Stimulated activated CD4-positive, alpha-beta T cell treated with anti-CD3 and anti-CD28 coated beads, Interleukin-12 subunit alpha, Interleukin-12 subunit beta, amount 100 ng/mL, for 4 hours (primary cell): ENCODE results near the gene THOC6.
"Not testable (repeated sequence)": the region's sequence is repeated elsewhere in the genome, so short reads cannot be mapped to it uniquely, and the experiment has no call there.

Experiments
- DNase-seq: peaks from one replicate; pipeline ENCODE4 v3.0.0-alpha.2; 2020

THOC6 gene

GRCh38 chr16:3035289-3035971 is 11.6 kb downstream of the THOC6 start:
- no peak for DNase-seq

DNA sequence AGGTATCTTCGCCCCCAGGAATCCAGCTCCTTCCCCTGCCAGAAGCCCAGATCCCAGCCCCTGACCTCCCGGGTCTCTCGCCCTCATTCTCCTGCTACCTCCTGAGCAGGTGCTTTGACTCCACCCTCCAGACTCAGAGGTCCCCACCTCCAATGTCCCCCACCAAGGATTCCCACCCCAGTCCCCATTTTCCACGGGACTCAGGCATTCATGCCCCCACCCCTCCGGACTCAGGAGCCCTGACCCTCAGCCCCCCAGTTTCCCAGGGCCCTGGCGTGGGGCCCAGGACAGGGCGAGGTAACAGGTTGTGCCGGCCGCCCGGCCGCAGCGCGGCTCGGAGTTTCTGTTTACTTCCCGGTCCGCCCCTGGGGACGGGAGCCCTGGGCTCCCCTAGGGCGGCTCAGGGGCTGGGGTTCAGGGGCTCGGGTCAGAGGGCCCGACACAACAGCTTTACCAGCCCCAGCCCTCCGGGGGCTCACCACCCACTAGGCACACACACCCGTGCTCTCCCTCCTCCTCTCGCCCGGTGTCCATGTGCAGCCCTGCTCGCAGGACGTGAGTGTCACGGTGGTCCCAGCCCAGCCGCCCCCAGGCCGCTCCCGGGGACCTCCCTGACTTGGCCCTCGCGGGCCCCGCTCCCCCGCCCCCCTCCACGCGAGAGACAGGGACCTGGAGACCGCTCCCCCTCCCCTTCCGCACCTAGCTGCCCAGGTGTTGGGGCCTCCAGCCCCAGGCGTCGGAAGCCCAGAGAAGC is 12.3 kb downstream of the THOC6 start:
- DNase-seq = no peak

DNA sequence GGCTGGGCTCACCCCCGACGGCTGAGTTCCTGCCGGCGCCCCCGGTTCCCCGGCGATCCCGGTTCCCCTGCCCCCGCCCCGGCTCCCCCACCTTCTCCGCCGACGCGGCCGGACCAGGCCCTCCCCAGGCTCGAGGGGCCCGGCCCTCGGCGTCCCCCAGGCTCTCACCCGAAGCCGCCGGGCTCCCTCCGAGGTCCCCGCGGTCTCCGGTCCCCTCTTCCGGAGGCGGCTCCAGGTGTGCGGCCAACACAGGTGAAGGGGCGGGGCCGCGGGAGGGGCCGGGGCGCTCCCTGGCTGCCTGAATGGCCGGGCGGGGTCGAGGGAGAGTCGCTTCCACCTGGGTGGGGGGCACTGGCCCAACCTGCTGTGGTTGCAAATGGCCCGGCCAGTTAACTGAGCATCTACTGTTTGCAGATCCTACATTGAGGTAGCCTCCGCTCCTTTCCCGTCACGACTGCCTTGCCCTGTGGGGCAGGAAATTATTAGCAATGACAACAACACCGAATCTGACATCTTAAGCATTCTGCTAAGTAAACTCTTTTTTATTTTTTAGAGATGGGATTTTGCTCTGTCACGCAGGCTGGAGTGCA is 13.0 kb downstream of the THOC6 start, which contains the start of gene BICDL2:
Gene BICDL2, minus strand, starts transcription at position 219 of the 590 bp plus-strand sequence. CDS start 1,448 bp downstream, outside the sequence.
- no peak for DNase-seq

DNA sequence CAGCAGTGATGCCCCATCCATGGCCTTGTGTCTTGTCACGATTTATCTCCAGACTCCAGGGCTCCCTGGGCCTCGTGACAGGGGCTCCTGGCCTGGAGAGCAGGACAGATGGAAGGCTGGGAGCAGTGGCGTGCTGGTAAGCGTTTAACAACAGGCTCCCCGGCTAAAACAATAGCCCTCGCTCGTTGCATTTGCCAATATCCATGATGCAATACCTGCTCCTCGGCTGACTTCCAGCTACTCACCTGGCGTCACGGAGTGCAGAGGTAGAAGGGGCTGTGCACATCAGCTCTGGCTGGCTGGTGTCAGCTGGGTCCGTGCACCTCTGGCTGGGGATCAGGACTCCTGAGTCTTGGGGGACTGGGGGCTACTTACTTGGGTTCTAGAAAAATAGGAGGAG is 14.4 kb downstream of the THOC6 start:
- no peak for DNase-seq

- no peak for DNase-seq
Observed at GRCh38 chr16:3038896-3039295, 15.1 kb downstream of the THOC6 start.

GRCh38 chr16:3042376-3042775 is 18.5 kb downstream of the THOC6 start:
- no peak for DNase-seq

DNA sequence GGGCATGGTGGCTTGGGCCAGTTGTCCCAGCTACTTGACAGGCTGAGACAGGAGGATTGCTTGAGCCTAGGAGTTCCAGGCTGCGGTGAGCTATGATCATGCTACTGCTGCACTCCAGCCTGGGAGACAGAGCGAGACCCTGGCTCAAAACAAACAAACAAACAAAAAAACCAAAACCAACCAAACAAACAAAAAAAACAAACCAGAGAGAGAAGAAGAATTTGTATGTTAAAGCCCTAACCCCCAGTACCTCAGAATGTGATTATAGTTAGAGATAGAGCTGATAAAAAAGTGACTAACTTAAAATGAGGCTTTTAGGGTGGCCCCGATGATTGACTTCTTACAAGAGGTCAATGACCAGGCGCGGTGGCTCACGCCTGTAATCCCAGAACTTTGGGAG is 20.9 kb downstream of the THOC6 start:
- DNase-seq = no peak

DNA sequence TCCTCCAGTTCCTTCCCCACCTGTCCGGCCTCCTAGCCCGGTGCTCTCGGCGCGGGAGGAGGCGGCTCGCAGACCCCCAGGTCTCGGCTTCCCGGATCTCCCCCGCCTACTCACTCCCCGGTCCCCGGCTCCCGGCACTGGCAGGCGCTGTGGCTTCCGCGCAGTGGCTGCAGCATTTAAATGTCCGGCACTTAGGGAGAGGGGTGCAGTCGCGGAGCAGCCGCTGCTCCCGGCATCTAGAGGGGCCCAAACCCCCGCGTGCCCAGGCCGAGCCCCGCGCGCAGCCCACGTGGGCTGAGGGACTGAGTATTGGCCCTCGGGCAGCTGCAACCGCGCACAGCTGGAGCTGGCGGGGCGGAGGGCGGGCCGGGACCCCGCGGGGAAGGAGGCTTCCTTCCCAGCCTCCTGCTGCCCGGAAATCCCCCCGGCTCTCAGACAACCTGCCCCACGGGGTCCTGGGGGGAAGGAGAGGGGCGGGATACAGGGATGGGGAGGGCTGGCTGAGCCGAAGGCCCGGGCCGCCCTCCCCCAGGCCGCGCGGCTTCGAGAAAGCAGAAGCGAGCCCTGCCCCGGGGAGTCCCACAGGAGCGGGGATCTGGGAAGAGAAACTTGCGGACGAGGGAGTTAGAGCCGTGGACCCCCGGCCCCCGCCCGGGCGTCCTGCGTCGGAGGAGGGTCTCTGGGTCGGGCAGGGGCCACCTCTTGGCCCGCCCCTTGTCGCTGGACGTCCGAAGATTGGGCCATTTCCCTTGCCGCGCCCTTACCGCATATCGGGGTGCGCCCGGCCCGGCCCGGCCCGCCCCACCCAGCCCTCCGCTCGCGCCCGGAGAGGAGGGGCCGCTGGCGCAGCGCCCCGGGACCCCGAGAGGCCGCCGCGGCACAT is 22.2 kb downstream of the THOC6 start, which contains the start of gene MMP25:
Gene MMP25, plus strand, starts transcription at position 804 of the 883 bp plus-strand sequence. CDS start 357 bp downstream, outside the sequence.
- no peak for DNase-seq

DNA sequence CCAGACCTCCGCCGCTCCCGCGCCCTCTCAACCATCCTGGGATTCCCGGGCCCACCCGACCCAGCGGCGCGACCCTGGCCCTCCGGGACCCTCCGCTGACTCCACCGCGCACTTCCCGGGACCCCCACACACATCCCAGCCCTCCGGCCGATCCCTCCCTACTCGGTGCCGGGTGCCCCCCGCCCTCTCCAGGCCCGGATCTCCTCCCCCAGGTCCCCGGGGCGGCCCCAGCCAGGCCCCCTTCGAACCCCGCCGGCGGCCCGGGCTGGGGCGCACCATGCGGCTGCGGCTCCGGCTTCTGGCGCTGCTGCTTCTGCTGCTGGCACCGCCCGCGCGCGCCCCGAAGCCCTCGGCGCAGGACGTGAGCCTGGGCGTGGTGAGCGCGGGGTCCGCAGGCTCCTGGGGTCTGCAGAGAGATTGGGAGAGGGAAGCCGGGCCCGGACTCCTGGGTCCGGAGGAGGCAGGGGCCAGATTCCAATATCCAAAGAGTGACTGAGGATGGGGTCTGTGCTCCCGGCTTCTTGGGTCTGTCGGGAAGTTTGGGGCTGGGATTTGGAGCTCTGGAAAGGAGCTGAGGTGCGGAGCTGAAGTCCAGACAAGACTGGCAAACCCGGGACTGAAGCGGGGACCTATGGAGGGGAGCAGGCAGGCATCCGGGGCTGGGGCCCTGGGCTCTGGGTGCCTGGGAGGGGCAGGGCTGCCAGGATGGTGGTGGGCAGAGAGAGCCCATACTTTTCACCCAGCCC is 23.0 kb downstream of the THOC6 start:
- no peak for DNase-seq

DNA sequence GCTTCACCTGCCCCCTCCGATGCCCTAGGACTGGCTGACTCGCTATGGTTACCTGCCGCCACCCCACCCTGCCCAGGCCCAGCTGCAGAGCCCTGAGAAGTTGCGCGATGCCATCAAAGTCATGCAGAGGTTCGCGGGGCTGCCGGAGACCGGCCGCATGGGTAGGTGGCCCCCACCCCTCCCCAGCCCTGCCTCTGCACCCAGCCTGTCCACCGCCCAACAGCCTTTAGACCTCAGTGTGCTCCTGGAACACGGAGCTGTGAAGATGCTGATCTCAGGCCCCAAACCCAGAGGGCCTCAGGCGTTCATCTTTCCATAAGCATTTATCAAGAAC is 23.5 kb downstream of the THOC6 start:
- no peak for DNase-seq

DNA sequence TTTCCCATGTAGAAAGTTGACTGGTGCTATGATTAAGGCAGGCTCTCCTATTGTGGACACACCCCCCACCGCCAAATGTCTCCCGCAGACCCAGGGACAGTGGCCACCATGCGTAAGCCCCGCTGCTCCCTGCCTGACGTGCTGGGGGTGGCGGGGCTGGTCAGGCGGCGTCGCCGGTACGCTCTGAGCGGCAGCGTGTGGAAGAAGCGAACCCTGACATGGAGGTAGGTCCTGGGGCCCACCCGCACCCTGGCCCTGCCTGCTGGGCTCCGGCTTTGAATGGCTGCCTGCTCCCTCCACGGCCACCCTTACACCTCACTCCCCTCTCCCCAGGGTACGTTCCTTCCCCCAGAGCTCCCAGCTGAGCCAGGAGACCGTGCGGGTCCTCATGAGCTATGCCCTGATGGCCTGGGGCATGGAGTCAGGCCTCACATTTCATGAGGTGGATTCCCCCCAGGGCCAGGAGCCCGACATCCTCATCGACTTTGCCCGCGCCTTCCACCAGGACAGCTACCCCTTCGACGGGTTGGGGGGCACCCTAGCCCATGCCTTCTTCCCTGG is 26.2 kb downstream of the THOC6 start:
- no peak for DNase-seq

DNA sequence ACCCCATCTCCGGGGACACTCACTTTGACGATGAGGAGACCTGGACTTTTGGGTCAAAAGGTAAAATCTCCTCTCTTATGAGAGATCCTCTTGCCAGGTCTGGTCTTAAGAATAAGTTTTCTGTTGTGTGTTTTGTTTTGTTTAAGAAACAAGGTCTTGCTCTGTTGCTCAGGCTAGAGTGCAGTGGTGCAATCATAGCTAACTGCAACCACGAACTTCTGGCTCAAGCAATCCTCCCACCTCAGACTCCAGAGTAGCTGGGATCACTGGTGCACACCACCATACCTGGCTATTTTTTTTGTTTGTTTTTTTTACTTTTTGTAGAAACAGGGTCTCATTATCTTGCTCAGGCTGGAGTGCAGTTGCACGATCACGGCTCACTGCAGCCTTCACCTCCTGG is 26.7 kb downstream of the THOC6 start:
- no peak for DNase-seq

DNA sequence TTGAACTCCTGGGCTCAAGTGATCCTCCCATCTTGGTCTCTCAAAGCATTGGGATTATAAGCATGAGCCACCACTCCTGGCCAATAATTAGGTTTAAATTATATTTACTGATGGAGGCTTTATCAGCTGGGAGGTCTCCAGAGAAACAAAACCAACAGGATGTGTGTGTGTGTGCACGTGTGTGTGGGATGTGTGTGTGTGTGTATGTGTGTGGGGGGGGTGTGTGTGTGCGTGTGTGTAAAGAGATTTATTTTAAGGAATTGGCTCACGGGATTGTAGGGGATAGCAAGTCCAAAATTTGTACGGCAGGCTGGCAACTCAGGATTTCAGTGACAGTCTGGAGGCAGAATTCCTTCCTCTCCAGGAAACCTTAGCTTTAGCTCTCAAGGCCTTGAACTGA is 27.2 kb downstream of the THOC6 start:
- no peak for DNase-seq

DNA sequence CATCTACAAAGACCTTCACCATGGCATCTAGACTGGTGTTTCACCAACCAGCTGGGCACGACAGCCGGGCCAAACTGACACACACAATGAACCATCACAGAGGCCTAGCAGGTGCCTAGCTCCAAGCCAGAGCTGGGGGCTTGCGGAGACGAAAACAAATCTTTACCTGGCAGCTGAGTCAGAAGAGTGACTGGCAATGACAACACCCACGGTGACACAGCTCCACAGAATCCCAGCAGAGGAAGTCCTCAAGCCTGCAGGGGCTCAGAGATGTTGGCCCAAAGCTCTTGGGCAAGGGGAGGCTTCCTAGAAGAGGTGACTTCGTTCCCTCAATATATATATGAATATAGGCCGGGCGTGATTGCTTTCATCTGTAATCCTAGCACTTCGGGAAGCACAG is 27.7 kb downstream of the THOC6 start:
- no peak for DNase-seq

DNA sequence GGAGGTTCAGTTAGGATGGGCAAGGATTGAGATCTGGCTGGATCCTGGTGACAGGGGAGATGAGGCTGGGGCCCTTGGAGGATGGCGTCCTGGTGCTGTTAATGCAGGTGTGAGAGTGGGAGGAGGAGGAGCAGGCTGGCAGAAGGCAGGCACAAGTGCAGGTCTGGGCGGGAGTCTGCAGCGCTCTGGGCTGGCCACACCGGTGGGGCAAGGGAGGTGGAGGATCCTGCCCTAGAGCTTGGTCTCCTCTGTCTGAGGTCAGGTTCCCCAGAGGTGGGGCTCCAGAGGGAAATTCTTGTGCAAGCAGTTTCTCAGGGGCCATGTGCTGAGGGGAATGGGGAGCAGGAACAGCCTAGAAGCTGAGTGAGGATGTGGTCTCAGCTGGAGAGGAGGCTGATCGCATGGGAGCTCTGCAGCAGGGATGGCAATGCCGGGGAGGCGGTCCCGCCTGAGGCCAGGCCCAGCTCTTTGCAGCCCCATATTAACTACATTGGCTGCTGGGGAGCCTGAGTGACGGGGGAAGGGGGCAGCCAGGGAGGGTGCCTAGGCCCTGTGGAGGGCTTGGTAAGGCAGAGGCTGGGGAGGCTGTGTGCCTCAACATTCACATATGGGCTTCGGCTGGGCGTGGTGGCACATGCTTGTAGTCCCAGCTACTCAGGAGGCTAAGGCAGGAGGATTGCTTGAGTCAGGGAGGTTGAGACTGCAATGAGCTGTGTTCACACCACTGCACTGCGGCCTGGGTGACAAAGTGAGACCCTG is 28.9 kb downstream of the THOC6 start:
- not testable (repeated sequence) for DNase-seq

GRCh38 chr16:3053330-3053710 is 29.5 kb downstream of the THOC6 start:
- not testable (repeated sequence) for DNase-seq

DNA sequence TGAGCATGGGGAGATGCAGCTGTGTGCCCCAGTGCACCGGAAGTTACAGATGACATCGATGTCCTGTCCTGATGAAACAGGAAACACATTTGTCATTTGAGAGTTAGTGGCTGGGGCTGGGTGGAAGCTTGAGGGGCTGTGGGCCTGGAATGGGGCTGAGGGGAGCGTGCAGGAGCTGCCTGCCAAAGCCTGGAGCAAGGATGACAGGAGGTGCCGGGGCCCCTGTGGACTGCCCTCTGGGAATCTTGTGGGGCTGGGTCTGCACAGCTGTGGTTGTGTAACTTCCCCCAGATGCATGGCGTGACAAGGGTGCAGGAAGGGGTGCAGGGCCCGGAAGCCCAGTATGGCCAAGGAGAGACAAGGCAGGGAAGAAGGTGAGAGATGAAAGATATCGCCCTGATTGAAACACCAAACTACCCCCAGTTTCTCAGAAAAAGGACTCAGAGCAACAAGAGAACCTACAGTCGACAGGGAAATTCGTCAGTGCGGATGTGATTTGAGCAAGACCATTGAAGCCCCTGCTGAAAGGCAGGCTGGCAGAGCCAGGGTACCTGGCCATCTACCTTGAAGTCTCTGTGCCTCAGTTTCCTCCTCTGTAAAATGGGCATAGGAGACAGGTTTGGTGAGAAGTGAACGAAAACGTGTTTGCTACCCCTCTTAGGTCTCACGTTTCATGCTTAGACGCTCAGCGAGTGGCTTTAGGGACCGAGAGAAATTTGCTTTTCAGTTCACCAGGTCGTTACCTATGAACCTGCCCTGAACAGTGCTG is 31.3 kb downstream of the THOC6 start:
- no peak for DNase-seq

- DNase-seq = not testable (repeated sequence)
Observed at GRCh38 chr16:3055734-3056115, 31.9 kb downstream of the THOC6 start.

- DNase-seq = no peak
Observed at GRCh38 chr16:3056336-3057180, 32.7 kb downstream of the THOC6 start.
